GM19397 (cell line): ENCODE measurements around the gene ROBO2.

Experiments used
- ATAC-seq: cut with Tn5 transposase; IDR thresholded peaks from one replicate; pipeline ENCODE4 v1.9.1; 2021; ENCODE audit warnings: mild to moderate bottlenecking, moderate library complexity; ENCODE audit not compliant: unreplicated experiment

Gene ROBO2

DNA sequence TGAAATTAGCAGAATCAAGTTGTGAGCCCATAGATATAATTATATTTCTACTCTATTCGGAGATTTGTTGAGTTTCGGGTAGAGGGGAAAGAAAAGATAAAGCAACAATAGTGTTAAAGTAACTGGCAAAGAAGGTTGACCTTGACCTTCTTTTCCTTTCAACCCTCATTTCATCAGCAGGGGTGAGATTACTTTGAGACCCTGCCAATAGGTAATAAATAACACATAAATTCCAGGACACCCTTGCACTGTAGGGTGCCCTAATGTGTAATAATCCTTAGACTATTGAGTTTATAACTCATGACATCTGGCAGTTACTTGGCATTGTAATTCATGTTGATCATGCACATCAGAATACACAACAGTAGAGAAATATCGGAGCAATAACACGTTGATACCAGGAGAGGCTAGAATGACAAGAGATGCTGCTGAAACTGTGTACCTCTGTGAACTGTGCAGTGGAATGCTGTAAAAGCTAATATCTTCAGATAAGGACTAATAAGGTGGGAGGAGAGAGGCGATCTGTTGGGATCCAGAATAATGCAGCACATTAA lies 426.7 kb downstream of the ROBO2 start:
- ATAC-seq, result no peak

DNA sequence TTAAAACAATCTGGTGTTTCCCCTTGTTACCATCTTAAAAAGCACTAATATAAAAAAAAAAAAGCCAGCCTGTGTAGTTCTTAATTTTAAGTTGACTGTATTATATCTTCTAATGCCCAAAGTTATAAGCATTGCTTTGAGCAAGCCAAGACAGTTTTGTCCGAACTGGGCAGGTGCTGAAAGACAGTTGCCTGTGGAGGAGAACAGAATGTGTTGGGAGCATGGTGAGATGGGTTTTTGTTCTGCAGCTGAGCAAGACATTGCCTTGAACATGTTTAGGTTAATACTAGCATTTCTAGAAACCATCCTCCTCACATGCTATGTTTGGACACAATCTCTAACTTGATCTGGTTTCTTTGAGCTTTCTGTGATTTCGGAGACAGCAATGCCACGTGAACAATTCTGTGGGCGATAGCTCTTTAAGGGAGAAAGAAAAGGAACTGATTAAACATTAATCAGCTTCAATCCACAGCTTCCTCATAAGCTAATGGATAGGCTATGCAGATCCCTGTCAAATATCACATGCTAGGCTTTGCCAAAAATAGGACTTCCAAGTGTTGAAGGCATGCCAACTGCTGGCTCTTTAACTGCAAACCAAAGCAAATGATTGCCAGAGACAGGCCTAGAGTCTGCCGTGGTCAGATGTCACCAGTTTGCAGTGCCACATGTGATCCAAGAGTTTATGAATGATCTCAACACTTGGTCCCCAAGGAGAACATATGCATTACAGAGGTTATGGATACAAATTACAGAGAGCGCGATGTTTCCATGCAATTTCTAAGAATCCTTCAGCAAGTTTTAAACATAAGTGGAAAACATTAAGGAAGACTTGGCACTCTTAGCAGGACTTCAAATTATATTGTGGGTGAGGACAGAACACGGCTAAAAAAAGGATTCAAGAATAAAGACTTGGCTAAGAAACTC lies 428.1 kb downstream of the ROBO2 start:
- ATAC-seq, result no peak

GRCh38 chr3:77468626-77469020 lies 428.7 kb downstream of the ROBO2 start:
- ATAC-seq, result no peak

GRCh38 chr3:77475507-77475906 lies 435.6 kb downstream of the ROBO2 start:
- no peak for ATAC-seq

DNA sequence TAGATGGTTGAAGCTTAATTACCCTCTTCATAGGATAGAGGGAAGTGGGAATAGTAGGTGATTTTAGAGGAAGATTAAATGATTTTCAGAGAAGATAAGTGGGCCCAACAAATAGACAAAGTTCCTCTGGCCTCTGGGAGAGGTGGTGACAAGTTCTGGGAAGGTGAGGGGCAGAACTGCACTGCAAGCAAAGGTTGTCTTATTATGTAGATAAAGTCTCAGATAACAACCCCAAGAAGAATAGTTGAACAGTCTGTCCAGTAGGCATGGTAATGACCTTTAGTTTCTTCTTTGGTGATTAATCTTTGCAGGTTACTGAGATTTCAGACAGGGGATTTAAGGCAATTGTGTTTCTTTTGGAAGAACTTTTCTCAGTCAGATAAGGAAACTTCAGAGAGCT lies 439.1 kb downstream of the ROBO2 start:
- no peak for ATAC-seq

- ATAC-seq, result no peak
Measured at GRCh38 chr3:77489216-77489615, 449.3 kb downstream of the ROBO2 start.

- ATAC-seq, result no peak
Measured at GRCh38 chr3:77491961-77492360, 452.1 kb downstream of the ROBO2 start.

DNA sequence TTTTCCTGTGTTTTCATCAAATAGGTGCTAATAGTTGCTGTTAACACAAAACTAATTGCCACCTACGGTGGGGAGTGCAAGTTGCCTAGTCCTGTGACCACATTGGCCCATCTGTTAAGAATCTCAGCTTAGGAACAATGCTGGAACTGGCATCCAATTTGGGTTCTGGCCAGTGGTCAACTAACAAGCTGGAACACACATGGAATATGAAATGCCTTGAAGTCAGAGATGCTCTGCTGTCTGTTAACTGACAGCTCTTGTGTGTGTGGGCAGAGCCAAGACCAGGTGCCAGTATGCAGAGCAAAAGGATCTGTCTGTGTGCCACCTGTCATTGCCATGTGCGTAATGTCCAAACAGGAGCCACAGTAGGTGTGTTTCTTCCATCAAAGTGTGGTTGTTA lies 460.8 kb downstream of the ROBO2 start:
- ATAC-seq, result no peak

DNA sequence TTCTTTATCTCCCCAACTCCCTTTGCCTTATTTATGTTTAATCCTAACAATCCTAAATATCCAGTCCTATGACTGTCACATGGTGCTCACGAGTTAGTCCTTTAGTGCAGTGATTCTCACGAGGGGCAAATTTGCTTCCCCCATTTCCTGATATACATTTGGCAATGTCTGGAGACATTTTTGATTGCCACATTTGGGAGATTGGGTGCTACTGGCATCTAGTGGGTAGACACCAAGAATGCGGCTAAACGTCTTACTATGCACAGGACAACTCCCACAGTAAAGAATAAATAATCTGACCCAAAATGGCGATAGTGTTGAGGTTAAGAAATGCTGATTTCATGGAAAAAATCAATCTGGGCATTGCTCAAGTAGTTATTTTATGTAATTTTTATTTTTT lies 466.5 kb downstream of the ROBO2 start:
- no peak for ATAC-seq

GRCh38 chr3:77513542-77513941 lies 473.6 kb downstream of the ROBO2 start:
- ATAC-seq, result no peak

DNA sequence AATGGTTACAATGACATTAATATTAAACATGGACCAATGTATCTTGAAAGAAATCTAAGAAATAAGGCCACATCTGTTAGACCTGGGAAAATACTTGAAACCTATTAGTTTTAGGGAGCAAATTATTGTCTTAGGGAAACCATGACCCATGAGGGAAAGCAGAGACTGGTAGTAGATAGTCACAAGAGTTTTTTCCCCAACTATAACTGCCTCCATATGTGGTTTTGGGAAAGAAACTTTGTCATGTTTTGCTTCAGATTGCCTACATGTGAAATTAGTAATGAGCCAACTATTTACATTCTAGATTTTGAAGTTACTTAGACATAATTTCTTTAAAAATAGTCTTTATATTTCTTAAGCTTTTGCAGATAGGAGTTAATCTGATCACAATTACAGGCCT lies 474.9 kb downstream of the ROBO2 start:
- ATAC-seq, result no peak

GRCh38 chr3:77524463-77524862 lies 484.6 kb downstream of the ROBO2 start:
- no peak for ATAC-seq

DNA sequence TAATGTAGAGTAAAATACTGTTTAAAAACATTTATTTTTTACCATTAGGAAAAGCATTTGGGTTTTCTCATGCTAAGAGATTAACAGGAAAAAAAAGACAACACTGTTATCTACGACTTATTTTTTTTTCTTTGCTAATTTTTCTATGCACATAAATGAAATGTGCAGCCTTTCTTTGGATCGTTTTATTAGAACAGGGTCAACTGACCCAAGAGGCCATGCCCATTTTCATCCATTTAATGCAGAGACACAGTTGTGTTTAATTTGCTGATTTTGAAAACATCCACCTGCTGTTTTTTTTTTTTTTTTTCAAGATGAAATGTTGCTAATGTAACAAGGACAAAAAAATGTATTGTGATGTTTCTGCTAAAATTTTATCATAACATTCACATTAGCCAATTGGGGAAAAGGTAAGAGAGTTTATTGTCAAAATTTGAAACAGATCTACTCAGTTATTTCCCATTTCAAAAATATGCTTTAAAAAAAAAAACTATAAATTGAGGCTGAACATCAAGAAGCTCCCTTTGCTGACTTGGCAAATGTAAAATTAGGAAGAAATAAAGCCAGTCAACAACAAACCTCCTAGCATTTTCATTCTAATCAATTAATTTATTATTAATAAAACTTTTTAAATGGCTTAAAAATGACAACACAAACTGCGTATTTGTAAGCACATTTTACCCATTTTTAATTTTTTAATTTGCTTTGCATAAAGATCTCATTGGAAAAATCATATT lies 485.2 kb downstream of the ROBO2 start:
- no peak for ATAC-seq

DNA sequence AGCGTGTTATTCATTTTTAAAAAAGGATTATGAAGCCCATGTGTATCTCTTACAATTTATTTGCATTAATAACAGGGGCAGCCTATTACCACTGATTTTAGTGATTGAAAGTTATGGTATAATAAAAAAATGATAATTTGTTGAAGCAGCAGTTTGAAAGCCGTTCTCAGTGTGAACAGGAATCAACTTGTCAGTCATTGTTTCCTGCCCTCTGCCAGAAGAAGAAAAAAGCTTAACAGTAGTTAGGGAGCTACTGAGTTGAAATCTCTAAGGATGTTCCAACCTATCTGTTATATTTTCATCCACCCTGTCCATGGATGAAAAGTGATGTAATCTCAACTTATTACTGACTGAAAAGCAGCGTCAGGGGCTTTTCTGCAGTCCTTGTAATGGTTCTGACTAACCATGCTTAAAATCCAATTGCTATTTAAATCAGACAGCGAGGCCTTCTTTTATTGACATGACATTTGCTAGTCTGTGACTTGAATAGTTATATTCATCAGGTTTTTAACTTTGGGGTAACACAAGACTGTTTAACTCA lies 486.7 kb downstream of the ROBO2 start:
- ATAC-seq, result no peak

DNA sequence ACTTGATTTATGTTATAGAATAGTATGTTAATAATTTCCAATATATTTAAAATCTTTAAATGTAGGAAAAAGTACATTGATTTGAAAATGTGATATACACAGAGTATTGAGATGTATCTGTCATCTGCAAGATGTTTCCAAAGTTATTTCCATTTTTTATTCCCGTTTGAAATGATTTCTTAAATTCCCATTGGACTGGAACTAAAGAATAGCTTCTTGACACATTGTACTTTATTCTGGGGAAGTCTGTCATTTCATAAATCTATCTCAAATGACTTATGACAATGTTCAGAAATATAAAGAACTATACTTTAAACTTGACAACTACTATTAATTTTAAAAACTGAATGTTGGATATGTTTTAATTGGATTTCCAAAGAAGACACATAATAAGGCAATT lies 489.6 kb downstream of the ROBO2 start:
- no peak for ATAC-seq

GRCh38 chr3:77530870-77531269 lies 491.0 kb downstream of the ROBO2 start:
- no peak for ATAC-seq

DNA sequence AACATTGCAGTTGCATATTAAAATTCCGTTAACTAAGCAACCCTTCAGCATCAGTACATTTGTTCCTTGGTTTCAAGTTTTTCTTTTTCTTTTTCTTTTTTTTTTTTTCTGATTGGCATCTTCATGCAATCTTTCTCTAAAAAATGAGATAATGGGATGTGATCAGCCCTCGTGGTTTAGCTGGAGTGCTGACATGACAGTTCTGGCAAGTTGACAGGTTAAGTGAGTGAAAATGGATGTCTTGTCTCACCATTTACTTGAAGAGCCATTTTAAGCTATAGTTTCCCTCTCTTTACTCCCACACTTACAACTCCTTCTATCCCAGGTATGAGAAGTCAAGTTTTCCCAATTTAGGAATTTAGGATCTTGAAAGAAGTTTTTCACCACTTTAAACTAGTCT lies 495.2 kb downstream of the ROBO2 start:
- ATAC-seq, result no peak

- ATAC-seq, result no peak
Measured at GRCh38 chr3:77536038-77536775, 496.3 kb downstream of the ROBO2 start.

DNA sequence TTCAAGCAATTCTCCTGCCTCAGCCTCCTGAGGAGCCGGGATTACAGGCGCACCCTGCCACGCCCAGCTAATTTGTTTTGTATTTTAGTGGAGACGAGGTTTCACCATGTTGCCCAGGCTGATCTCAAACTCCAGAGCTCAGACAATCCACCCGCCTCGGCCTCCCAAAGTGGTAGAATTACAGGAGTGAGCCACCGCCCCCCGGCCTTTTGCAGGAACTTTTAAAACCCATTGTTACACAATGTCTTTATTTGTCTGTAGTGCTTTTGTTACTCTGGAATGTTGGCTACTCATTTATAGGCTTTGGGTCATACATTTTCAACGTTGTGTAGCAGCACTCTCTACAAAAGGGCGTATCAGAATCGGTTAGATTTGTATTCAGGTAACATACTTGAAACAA lies 499.1 kb downstream of the ROBO2 start:
- no peak for ATAC-seq

DNA sequence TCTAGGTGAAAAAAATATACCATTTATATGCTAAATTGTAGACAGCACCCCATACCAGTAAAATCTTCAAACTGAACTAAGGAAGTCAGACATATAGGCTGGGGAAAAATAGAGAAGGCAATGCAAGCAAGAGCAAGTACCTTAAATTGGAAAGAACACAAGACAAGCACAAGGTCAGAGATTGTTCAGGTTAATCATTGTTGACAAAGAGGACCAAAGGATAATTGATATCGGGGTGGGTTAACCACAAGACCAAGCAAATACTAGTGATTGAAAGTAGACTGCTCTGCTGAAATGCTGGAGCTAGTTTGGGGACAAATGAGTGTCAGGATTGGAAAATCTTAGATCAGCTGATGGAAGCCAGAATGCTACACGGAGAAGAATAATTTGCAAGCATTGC lies 499.8 kb downstream of the ROBO2 start:
- ATAC-seq, result no peak
